Pancreas (tissue), 10 donors: ENCODE measurements around the gene SLC5A6. TPM values are rescaled to one million over a fixed set of nuclear protein-coding genes. Genes with fewer than 3 reads are reported as not detected.
"Not testable (repeated sequence)": the region's sequence is repeated elsewhere in the genome, so short reads cannot be mapped to it uniquely, and the experiment has no call there.

Source experiments
- ATAC-seq, 4 donors: fragments of 200-7000 bp; cut with Tn5 transposase; one replicate each; pipeline versions ENCODE4 v1.8.0 to v1.9.1; 2020; ENCODE audit warnings: mild to moderate bottlenecking in 4 of 4, moderate library complexity in 4 of 4
- DNase-seq, 6 donors: peaks; one replicate each; pipeline ENCODE4 v3.0.0-alpha.2; 2020
- FAIRE-seq: peaks from 2 replicates; lab custom pipeline; 2012; peaks lifted over from hg19 to GRCh38; lab: Jason Lieb, UNC
- H3K27ac ChIP-seq, 4 donors: fragments of 200-600 bp; sonication (generic); 1 replicate in 3 of 4; 2 replicates in 1 of 4; pipeline versions ENCODE4 v1.5.0 to v1.8.0; 2020
- H3K27me3 ChIP-seq, 4 donors: fragments of 200-600 bp; one replicate each; pipeline ENCODE4 v1.8.0; 2021
- H3K36me3 ChIP-seq, 3 donors: fragments of 200-600 bp; sonication (generic) in 1 of 3; one replicate each; pipeline versions ENCODE4 v1.5.0 to v1.8.0; 2020 to 2021
- H3K4me1 ChIP-seq, 3 donors: fragments of 200-600 bp; one replicate each; pipeline ENCODE4 v1.8.0; 2021
- H3K4me3 ChIP-seq, 4 donors: fragments of 200-600 bp; sonication (generic) in 2 of 4; one replicate each; pipeline versions ENCODE4 v1.5.0 to v1.8.0; 2020 to 2021
- H3K9me3 ChIP-seq, 4 donors: fragments of 200-600 bp; one replicate each; pipeline ENCODE4 v1.8.0; 2021
- CTCF ChIP-seq, 4 donors: fragments of 200-600 bp; sonication (generic) in 3 of 4; IDR thresholded peaks; one replicate each; pipeline versions ENCODE4 v1.5.0 to v1.8.0; 2021; ENCODE audit warnings: antibody characterized with exemption in 4 of 4
- WGBS, 2 donors: extraction: QIAGEN DNeasy Blood & Tissue Kit; methylation state at CpG; one replicate each; pipeline ENCODE4 v1.1.7; 2013; 5-methylcytosine and 5-hydroxymethylcytosine counted together
- intact Hi-C, 3 donors: fragments of 100-400 bp; cut with DNase I; formaldehyde crosslinking; loops; one replicate each; pipeline versions ENCODE4 v1.11.1 to v1.14.2; 2022
- polyA plus RNA-seq, 2 donors: library from polyadenylated mRNA; stranded (reverse); fragments of 200-250 nt; gene quantifications; one replicate each; pipeline ENCODE4 v1.2.3, GENCODE V29; 2013
- total RNA-seq, 6 donors: library from RNA; stranded (reverse); fragmentation: NEBNext Ultra II Directional in 4 of 6; extraction: Animal tissue kit (Norgen Biotek cat#: 25700) in 4 of 6; gene quantifications; one replicate each; pipeline versions ENCODE4 v1.2.1 to v1.2.4, GENCODE V29; 2021 to 2023
- donor health status: healthy with polysubstance abuse.
- donor health status: DM: no; HTN: no; CAD: no; lungs with moderate emphysema.
- donor health status: DM: no; HTN: no; CAD: no.
- donor health status: control.
- donor health status: control.
- donor health status: Bipolar disorder and iron deficiency.
- donor health status: DM: yes; HTN: yes; CAD: no.
- donor health status: DM: no; HTN: no; CAD: no.
- donor health status: DM: no; HTN: no; CAD: no.
- donor health status: DM: yes; HTN: yes; CAD: no.

SLC5A6 gene
- total and polyA plus RNA-seq, 8 donors: 8.3 to 15.3 (median 14.7) TPM

- WGBS, 2 donors: 46 to 52% methylated on average over 15 of the region's 15 CpGs
- no peaks in the 10 kb centered on the region for H3K36me3 ChIP-seq
- no peak overlapping the region for H3K4me3 ChIP-seq
- peaks cover 0 to 6% (median 0%) of the 10 kb centered on the region in 4 donors for H3K27me3 ChIP-seq
- H3K27ac ChIP-seq: no peak overlapping the region
- intact Hi-C loops: no loop called here
- no peaks in the 10 kb centered on the region for H3K9me3 ChIP-seq
- FAIRE-seq (no peak), DNase-seq (no peak), ATAC-seq (no peak)
- H3K4me1 ChIP-seq: no peaks in the 10 kb centered on the region
- TF ChIP-seq CTCF (IDR thresholded peaks at IDR 0.05): no peak
Measured at GRCh38 chr2:27177441-27178351, 34.4 kb downstream of the SLC5A6 start.

DNA sequence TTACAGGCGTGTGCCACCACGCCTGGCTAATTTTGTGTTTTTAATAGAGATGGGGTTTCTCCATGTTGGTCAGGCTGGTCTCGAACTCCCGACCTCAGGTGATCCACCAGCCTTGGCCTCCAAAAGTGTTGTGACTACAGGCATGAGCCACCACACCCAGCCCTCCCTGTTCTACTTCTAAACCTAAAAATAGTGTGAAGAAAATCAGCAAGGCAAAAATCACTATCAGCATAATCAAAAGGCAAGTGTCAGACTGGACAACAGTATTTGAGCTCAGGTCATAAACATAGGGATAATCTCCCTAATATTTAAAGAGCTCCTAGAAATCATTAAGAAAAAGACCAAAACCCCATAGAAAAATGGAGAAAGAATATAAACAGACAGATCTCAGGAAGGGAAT, 36.3 kb downstream of the SLC5A6 start:
- H3K27me3 ChIP-seq, intact Hi-C loops, FAIRE-seq, H3K4me3 ChIP-seq, ATAC-seq, DNase-seq, H3K9me3 ChIP-seq, H3K36me3 ChIP-seq, H3K4me1 ChIP-seq, H3K27ac ChIP-seq: not testable (repeated sequence)
- 68 to 79% methylated on average over 4 of the region's 4 CpGs for WGBS, 2 donors

DNA sequence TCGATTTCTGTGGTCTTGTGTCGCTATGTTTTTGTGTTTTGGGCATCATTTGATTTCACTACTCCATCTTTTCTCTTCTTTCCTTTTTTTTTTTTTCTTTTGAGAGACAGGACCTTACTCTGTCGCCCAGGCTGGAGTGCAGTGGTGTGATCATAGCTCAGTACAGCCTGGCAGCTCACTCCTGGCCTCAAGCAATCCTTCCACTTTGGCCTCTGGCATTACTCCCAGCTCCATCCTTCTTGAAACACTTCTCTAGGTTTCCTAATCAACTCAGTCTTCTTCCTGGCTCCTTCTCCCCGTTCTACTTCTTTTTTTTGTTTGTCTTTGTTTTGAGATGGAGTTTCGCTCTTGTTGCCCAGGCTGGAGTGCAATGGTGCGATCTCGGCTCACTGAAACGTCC, 36.7 kb downstream of the SLC5A6 start:
- H3K4me3 ChIP-seq: no peak overlapping the region
- TF ChIP-seq CTCF (IDR thresholded peaks at IDR 0.05): no peak
- WGBS, 2 donors: 59 to 66% methylated on average over 8 of the region's 8 CpGs
- DNase-seq (no peak), FAIRE-seq (no peak), ATAC-seq (no peak)
- H3K27ac ChIP-seq: no peak overlapping the region
- intact Hi-C loops: no loop called here
- no peaks in the 10 kb centered on the region for H3K9me3 ChIP-seq
- no peaks in the 10 kb centered on the region for H3K27me3 ChIP-seq
- no peaks in the 10 kb centered on the region for H3K36me3 ChIP-seq
- no peaks in the 10 kb centered on the region for H3K4me1 ChIP-seq

GRCh38 chr2:27174638-27175037, 37.4 kb downstream of the SLC5A6 start:
- H3K27ac ChIP-seq: no peak overlapping the region
- H3K4me1 ChIP-seq: no peaks in the 10 kb centered on the region
- no peaks in the 10 kb centered on the region for H3K36me3 ChIP-seq
- no peaks in the 10 kb centered on the region for H3K9me3 ChIP-seq
- ATAC-seq: no peak
- TF ChIP-seq CTCF (IDR thresholded peaks at IDR 0.05): no peak
- H3K4me3 ChIP-seq: no peak overlapping the region
- no peaks in the 10 kb centered on the region for H3K27me3 ChIP-seq
- intact Hi-C loops: no loop called here
- no peak for FAIRE-seq
- 68 to 70% methylated on average over 6 of the region's 6 CpGs for WGBS, 2 donors
- DNase-seq: no peak

- WGBS, 2 donors: 41 to 48% methylated on average over 8 of the region's 8 CpGs
- no peak for TF ChIP-seq CTCF (IDR thresholded peaks at IDR 0.05)
- FAIRE-seq (no peak), DNase-seq (no peak), ATAC-seq (no peak)
- H3K27me3 ChIP-seq: no peaks in the 10 kb centered on the region
- no peak overlapping the region for H3K4me3 ChIP-seq
- H3K36me3 ChIP-seq: no peaks in the 10 kb centered on the region
- H3K9me3 ChIP-seq: no peaks in the 10 kb centered on the region
- H3K4me1 ChIP-seq: no peaks in the 10 kb centered on the region
- intact Hi-C loops: no loop called here
- H3K27ac ChIP-seq: no peak overlapping the region
Measured at GRCh38 chr2:27171351-27171848, 40.7 kb downstream of the SLC5A6 start.
